ENCODE data around the gene TADA2B.

Gene TADA2B

DNA sequence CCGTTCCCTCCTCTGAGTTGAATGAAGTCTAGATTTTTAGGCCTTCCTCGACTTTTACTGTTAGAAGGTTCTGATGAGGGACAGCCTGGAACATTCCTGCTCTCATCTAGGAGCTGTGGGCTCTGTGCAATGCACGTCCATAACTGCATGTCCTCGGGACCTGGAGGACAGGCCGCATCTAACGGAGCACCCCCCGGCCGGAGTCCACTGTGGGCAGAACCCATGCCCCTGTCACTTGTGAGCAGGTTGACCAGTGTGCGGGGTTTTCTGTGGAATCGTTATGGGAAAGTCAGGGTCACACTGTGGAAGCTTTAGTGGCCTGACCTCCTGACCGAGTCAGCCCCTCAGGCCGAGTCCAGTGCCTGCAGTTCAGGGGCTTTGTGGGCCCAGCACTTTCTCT, 19.3 kb upstream of the TADA2B start:
- H3K36me3 ChIP-seq (ENCODE audit: insufficient read depth, insufficient read length, low read length), result peaks cover 77% of the 10 kb centered on the region
- no peak for TF ChIP-seq ZNF274 (IDR thresholded peaks at IDR 0.05; ENCODE audit: low read depth, low read length)
- no peak for TF ChIP-seq YY1 (IDR thresholded peaks at IDR 0.05; ENCODE audit: insufficient read depth, insufficient read length)
- TF ChIP-seq SUZ12 (IDR thresholded peaks at IDR 0.05; ENCODE audit: extremely low read depth, insufficient read depth, insufficient read length), result no peak
- no peaks in the 10 kb centered on the region for H3K27me3 ChIP-seq (ENCODE audit: insufficient read depth, insufficient read length)
- DNase-seq (ENCODE audit: low read depth, low spot score), result no peak
- H3K9ac ChIP-seq (ENCODE audit: insufficient read length, low read depth), result no peak overlapping the region
- H3K9me3 ChIP-seq (ENCODE audit: insufficient read depth, low read length), result no peaks in the 10 kb centered on the region
- H3K4me3 ChIP-seq (ENCODE audit: insufficient read length, low read depth), result no peak overlapping the region
- H3K4me1 ChIP-seq (ENCODE audit: insufficient read depth, insufficient read length), result peaks cover 16% of the 10 kb centered on the region

GRCh38 chr4:7024336-7024890, 18.8 kb upstream of the TADA2B start:
- no peaks in the 10 kb centered on the region for H3K9me3 ChIP-seq (ENCODE audit: insufficient read depth, low read length)
- no peaks in the 10 kb centered on the region for H3K27me3 ChIP-seq (ENCODE audit: insufficient read depth, insufficient read length)
- no peak for DNase-seq (ENCODE audit: low read depth, low spot score)
- H3K36me3 ChIP-seq (ENCODE audit: insufficient read depth, insufficient read length, low read length), result peaks cover 78% of the 10 kb centered on the region
- H3K9ac ChIP-seq (ENCODE audit: insufficient read length, low read depth), result no peak overlapping the region
- H3K4me1 ChIP-seq (ENCODE audit: insufficient read depth, insufficient read length), result peaks cover 16% of the 10 kb centered on the region
- no peak overlapping the region for H3K4me3 ChIP-seq (ENCODE audit: insufficient read length, low read depth)
- no peak for TF ChIP-seq ZNF274 (IDR thresholded peaks at IDR 0.05; ENCODE audit: low read depth, low read length)
- TF ChIP-seq YY1 (IDR thresholded peaks at IDR 0.05; ENCODE audit: insufficient read depth, insufficient read length), result no peak
- no peak for TF ChIP-seq SUZ12 (IDR thresholded peaks at IDR 0.05; ENCODE audit: extremely low read depth, insufficient read depth, insufficient read length)

DNA sequence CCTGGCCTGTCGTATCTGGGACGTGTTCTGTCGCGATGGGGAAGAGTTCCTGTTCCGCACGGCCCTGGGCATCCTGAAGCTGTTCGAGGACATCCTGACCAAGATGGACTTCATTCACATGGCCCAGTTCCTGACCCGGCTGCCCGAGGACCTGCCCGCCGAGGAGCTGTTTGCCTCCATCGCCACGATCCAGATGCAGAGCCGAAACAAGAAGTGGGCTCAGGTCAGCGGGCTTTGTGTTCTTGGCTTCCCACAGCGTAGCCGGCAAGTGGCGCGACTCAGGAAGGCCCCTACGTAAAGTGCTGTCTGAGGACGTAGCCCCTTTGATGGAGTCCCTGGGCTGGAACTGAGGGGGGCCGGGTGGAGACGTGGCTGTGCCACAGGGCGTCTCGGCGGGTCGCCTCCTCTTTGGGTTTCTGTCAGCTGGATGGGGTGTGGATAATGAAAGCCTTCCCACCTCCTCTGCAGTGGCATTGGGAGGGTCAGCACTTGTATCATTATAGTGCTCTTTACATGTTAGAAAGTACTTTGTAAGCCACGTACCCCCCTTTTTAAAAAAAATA, 18.1 kb upstream of the TADA2B start:
- Histone ChIP-seq H3K9ac (ENCODE audit: insufficient read length, low read depth) (no peak overlapping the region), H3K36me3 (ENCODE audit: insufficient read depth, insufficient read length, low read length) (peaks cover 84% of the 10 kb centered on the region), H3K27me3 (ENCODE audit: insufficient read depth, insufficient read length) (no peaks in the 10 kb centered on the region), H3K4me3 (ENCODE audit: insufficient read length, low read depth) (no peak overlapping the region), H3K9me3 (ENCODE audit: insufficient read depth, low read length) (no peaks in the 10 kb centered on the region), H3K4me1 (ENCODE audit: insufficient read depth, insufficient read length) (peaks cover 12% of the 10 kb centered on the region)
- DNase-seq (ENCODE audit: low read depth, low spot score), result no peak
- TF ChIP-seq SUZ12 (IDR thresholded peaks at IDR 0.05; ENCODE audit: extremely low read depth, insufficient read depth, insufficient read length), result no peak
- TF ChIP-seq ZNF274 (IDR thresholded peaks at IDR 0.05; ENCODE audit: low read depth, low read length), result no peak
- no peak for TF ChIP-seq YY1 (IDR thresholded peaks at IDR 0.05; ENCODE audit: insufficient read depth, insufficient read length)

DNA sequence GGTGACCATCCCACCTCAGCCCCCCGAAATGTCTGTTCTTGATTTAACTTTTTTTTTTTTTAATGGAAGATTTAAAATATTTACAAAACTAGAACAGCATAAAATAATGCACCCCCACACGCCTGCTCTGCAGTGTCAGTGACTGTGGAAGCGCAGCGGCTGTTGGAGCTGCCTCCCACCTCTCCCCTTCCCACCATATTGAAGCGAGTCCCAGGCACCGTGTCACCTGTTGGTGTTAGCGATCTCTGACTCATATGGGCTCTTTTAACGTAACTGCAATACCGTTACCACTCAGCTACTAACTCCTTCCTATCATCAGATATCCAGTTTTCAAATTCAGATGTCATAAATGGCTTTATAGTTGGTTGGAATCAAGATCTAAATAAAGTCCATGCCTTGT, 17.1 kb upstream of the TADA2B start:
- no peak overlapping the region for H3K4me3 ChIP-seq (ENCODE audit: insufficient read length, low read depth)
- H3K27me3 ChIP-seq (ENCODE audit: insufficient read depth, insufficient read length), result no peaks in the 10 kb centered on the region
- H3K36me3 ChIP-seq (ENCODE audit: insufficient read depth, insufficient read length, low read length), result peaks cover 88% of the 10 kb centered on the region
- H3K9me3 ChIP-seq (ENCODE audit: insufficient read depth, low read length), result no peaks in the 10 kb centered on the region
- peaks cover 8% of the 10 kb centered on the region for H3K4me1 ChIP-seq (ENCODE audit: insufficient read depth, insufficient read length)
- no peak for DNase-seq (ENCODE audit: low read depth, low spot score)
- no peak overlapping the region for H3K9ac ChIP-seq (ENCODE audit: insufficient read length, low read depth)
- TF ChIP-seq ZNF274 (IDR thresholded peaks at IDR 0.05; ENCODE audit: low read depth, low read length) (no peak), SUZ12 (IDR thresholded peaks at IDR 0.05; ENCODE audit: extremely low read depth, insufficient read depth, insufficient read length) (no peak)

- Histone ChIP-seq H3K36me3 (ENCODE audit: insufficient read depth, insufficient read length, low read length) (peaks cover 88% of the 10 kb centered on the region), H3K9ac (ENCODE audit: insufficient read length, low read depth) (no peak overlapping the region), H3K4me1 (ENCODE audit: insufficient read depth, insufficient read length) (peaks cover 6% of the 10 kb centered on the region), H3K4me3 (ENCODE audit: insufficient read length, low read depth) (no peak overlapping the region), H3K27me3 (ENCODE audit: insufficient read depth, insufficient read length) (no peaks in the 10 kb centered on the region), H3K9me3 (ENCODE audit: insufficient read depth, low read length) (no peaks in the 10 kb centered on the region)
- TF ChIP-seq SUZ12 (IDR thresholded peaks at IDR 0.05; ENCODE audit: extremely low read depth, insufficient read depth, insufficient read length) (no peak), ZNF274 (IDR thresholded peaks at IDR 0.05; ENCODE audit: low read depth, low read length) (no peak), YY1 (IDR thresholded peaks at IDR 0.05; ENCODE audit: insufficient read depth, insufficient read length) (no peak)
- no peak for DNase-seq (ENCODE audit: low read depth, low spot score)
Measured at GRCh38 chr4:7027284-7027683, 15.9 kb upstream of the TADA2B start.

DNA sequence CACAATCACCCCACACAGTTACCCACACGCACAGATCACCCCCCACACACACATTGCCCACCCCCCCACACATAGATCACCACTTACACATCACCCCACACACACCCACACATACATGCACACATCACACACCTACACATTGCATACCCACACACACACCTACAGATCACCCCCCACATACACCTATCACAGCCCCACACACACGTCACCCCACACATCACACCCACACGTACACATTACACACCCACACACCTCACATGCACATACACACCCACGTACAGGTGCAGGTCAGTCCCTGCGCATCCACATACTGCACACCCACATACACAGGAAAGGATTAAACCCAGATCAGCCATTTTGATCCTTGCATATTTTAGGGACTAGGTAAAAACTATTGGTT, 15.3 kb upstream of the TADA2B start:
- DNase-seq (ENCODE audit: low read depth, low spot score), result no peak
- H3K36me3 ChIP-seq (ENCODE audit: insufficient read depth, insufficient read length, low read length), result peaks cover 87% of the 10 kb centered on the region
- no peaks in the 10 kb centered on the region for H3K9me3 ChIP-seq (ENCODE audit: insufficient read depth, low read length)
- H3K9ac ChIP-seq (ENCODE audit: insufficient read length, low read depth), result no peak overlapping the region
- TF ChIP-seq SUZ12 (IDR thresholded peaks at IDR 0.05; ENCODE audit: extremely low read depth, insufficient read depth, insufficient read length) (no peak), ZNF274 (IDR thresholded peaks at IDR 0.05; ENCODE audit: low read depth, low read length) (no peak), YY1 (IDR thresholded peaks at IDR 0.05; ENCODE audit: insufficient read depth, insufficient read length) (no peak)
- peaks cover 8% of the 10 kb centered on the region for H3K4me1 ChIP-seq (ENCODE audit: insufficient read depth, insufficient read length)
- H3K27me3 ChIP-seq (ENCODE audit: insufficient read depth, insufficient read length), result no peaks in the 10 kb centered on the region
- no peak overlapping the region for H3K4me3 ChIP-seq (ENCODE audit: insufficient read length, low read depth)

DNA sequence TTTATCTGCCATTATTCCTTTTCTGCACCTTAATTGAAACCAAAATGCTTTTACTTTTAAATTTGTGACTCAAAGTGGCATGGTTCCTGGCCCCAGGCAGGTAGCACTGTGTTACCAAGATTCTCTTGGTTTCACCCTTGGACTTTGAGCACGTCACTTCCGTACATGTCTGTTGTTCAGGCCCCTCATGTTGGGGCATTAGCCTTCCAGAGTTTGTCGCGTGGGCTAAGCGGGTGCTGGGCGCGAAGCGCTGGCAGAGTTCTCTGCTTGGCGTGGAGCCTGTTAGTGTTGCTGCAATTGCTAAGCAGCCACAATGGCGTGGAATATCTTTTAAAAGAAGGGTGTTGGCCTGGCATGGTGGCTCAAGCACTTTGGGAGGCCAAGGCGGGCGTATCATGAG, 14.0 kb upstream of the TADA2B start:
- no peak for DNase-seq (ENCODE audit: low read depth, low spot score)
- H3K4me1 ChIP-seq (ENCODE audit: insufficient read depth, insufficient read length), result peaks cover 15% of the 10 kb centered on the region
- no peaks in the 10 kb centered on the region for H3K9me3 ChIP-seq (ENCODE audit: insufficient read depth, low read length)
- no peak overlapping the region for H3K4me3 ChIP-seq (ENCODE audit: insufficient read length, low read depth)
- H3K9ac ChIP-seq (ENCODE audit: insufficient read length, low read depth), result no peak overlapping the region
- H3K36me3 ChIP-seq (ENCODE audit: insufficient read depth, insufficient read length, low read length), result peaks cover 80% of the 10 kb centered on the region
- TF ChIP-seq SUZ12 (IDR thresholded peaks at IDR 0.05; ENCODE audit: extremely low read depth, insufficient read depth, insufficient read length) (no peak), YY1 (IDR thresholded peaks at IDR 0.05; ENCODE audit: insufficient read depth, insufficient read length) (no peak), ZNF274 (IDR thresholded peaks at IDR 0.05; ENCODE audit: low read depth, low read length) (no peak)
- no peaks in the 10 kb centered on the region for H3K27me3 ChIP-seq (ENCODE audit: insufficient read depth, insufficient read length)

Data from NT2/D1 (cell line).